ENCODE results near the gene ARHGEF4. TPM values are rescaled to one million over a fixed set of nuclear protein-coding genes. Genes with fewer than 3 reads are reported as not detected.

Gene ARHGEF4
- total RNA-seq, 1 donor from 2014 or later = 11.1 TPM

GRCh38 chr2:131042148-131042775 lies 205.5 kb downstream of the ARHGEF4 start:
- H3K9me3 ChIP-seq = no peaks in the 10 kb centered on the region
- DNase-seq (no peak), ATAC-seq (no peak)
- H3K4me3 ChIP-seq = no peak overlapping the region
- H3K4me1 ChIP-seq = no peaks in the 10 kb centered on the region
- peaks cover 10% of the 10 kb centered on the region for H3K36me3 ChIP-seq
- intact Hi-C loops (cut with DNase I) = no loop called here
- TF ChIP-seq CTCF (IDR thresholded peaks at IDR 0.05) = no peak
- H3K27ac ChIP-seq = no peak overlapping the region
- peaks cover 6% of the 10 kb centered on the region for H3K27me3 ChIP-seq

GRCh38 chr2:131043199-131044074 lies 206.7 kb downstream of the ARHGEF4 start:
- intact Hi-C loops (cut with DNase I) = no loop called here
- peaks cover 19% of the 10 kb centered on the region for H3K36me3 ChIP-seq
- no peak for DNase-seq
- no peak overlapping the region for H3K4me3 ChIP-seq
- TF ChIP-seq CTCF (IDR thresholded peaks at IDR 0.05) = no peak
- H3K27me3 ChIP-seq = peaks cover 6% of the 10 kb centered on the region
- H3K4me1 ChIP-seq = no peaks in the 10 kb centered on the region
- H3K27ac ChIP-seq = no peak overlapping the region
- H3K9me3 ChIP-seq = no peaks in the 10 kb centered on the region
- ATAC-seq = no peak

GRCh38 chr2:131044075-131044756 lies 207.5 kb downstream of the ARHGEF4 start:
- no peak for ATAC-seq
- H3K9me3 ChIP-seq = no peaks in the 10 kb centered on the region
- H3K4me1 ChIP-seq = no peaks in the 10 kb centered on the region
- peak; percentile 45 for DNase-seq
- peaks cover 6% of the 10 kb centered on the region for H3K27me3 ChIP-seq
- no peak overlapping the region for H3K27ac ChIP-seq
- no peak overlapping the region for H3K4me3 ChIP-seq
- H3K36me3 ChIP-seq = peaks cover 27% of the 10 kb centered on the region
- intact Hi-C loops (cut with DNase I) = no loop called here
- no peak for TF ChIP-seq CTCF (IDR thresholded peaks at IDR 0.05)

GRCh38 chr2:131044757-131045150 lies 208.0 kb downstream of the ARHGEF4 start:
- ATAC-seq (no peak), DNase-seq (peak; percentile 39)
- Histone ChIP-seq H3K4me3 (no peak overlapping the region), H3K4me1 (no peaks in the 10 kb centered on the region), H3K27me3 (peaks cover 6% of the 10 kb centered on the region), H3K36me3 (peaks cover 32% of the 10 kb centered on the region), H3K27ac (no peak overlapping the region), H3K9me3 (no peaks in the 10 kb centered on the region)
- intact Hi-C loops (cut with DNase I) = no loop called here
- no peak for TF ChIP-seq CTCF (IDR thresholded peaks at IDR 0.05)

GRCh38 chr2:131045286-131046027 lies 208.7 kb downstream of the ARHGEF4 start:
- Histone ChIP-seq H3K4me1 (no peaks in the 10 kb centered on the region), H3K27ac (no peak overlapping the region), H3K4me3 (no peak overlapping the region), H3K9me3 (no peaks in the 10 kb centered on the region), H3K27me3 (peaks cover under 1% of the 10 kb centered on the region), H3K36me3 (peaks cover 39% of the 10 kb centered on the region)
- TF ChIP-seq CTCF (IDR thresholded peaks at IDR 0.05) = no peak
- intact Hi-C loops (cut with DNase I) = no loop called here
- DNase-seq (peak; percentile 49), ATAC-seq (no peak)
